M059J (cell line): ENCODE measurements around the gene OBSCN. TPM values are rescaled to one million over a fixed set of nuclear protein-coding genes. Genes with fewer than 3 reads are reported as not detected.
"Not testable (repeated sequence)": the region's sequence is repeated elsewhere in the genome, so short reads cannot be mapped to it uniquely, and the experiment has no call there.

ENCODE experiments used
- DNase-seq: peaks from one replicate; pipeline ENCODE4 v3.0.0-alpha.2; 2012; ENCODE audit warnings: low read depth
- total RNA-seq: library from RNA; depleted of rRNA; stranded (reverse); fragments of >200 nt; shearing (Covaris generic); gene quantifications from 2 replicates; pipeline ENCODE4 v1.2.3, GENCODE V29; 2014

OBSCN gene
- total RNA-seq, 1 experiment from 2014 or later: 1.9 TPM

DNA sequence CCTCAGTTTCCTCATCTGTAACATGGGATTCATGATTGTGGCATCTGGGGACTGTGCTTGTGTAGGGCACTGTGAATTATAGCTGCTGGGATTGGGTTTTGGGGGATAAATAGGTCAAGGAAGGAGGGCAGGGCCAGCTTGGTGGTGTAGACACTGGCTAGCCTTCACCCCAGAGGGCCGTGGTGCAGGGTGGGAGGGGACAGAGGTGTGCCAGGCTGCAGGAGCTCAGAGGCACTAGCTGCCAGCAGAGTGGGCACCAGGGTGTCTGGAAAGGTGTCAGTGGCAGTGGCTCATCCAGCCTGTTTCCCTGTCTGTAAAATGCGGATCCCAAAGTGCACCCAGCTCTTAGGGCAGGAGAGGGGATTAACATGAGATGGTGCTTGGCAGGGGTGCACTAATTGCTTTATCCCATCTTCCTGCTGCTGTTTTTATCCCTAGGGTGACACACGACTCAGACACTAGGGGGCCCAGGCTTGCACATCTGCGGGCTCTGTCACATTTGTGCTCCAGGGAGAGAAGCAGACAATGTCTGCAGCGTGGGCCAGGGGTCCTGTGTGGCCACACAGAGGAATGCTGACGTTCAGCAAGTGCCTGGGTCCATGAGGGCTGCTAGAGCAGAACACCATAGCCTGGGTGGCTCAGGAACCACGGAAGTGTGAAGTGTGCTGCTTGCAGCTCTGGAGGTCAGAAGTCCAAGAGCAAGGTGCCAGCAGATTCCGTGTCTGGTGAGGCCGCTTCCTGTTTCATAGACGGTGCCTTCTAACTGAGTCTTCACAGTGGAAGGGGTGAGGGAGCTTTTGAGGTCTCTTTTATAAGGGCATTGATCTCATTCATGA, 19.3 kb downstream of the OBSCN start:
- peak; percentile 60 for DNase-seq

DNA sequence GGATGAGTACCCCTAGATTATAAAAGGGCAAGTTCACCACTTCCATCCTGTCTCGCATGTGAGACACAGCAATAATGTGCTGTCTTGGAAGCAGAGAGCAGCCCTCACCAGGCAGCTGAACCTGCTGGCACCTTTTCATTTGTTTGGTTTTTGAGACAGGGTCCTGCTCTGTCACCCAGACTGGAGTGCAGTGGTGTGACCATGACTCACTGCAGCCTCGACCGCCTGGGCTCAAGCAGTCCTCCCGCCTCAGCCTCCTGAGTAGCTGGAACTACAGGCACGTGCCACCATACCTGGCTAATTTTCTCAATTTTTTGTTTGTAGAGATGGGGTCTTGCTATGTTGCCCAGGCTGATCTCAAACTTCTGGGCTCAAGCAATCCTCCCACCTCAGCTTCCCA, 20.3 kb downstream of the OBSCN start:
- peak; percentile 25 for DNase-seq

DNA sequence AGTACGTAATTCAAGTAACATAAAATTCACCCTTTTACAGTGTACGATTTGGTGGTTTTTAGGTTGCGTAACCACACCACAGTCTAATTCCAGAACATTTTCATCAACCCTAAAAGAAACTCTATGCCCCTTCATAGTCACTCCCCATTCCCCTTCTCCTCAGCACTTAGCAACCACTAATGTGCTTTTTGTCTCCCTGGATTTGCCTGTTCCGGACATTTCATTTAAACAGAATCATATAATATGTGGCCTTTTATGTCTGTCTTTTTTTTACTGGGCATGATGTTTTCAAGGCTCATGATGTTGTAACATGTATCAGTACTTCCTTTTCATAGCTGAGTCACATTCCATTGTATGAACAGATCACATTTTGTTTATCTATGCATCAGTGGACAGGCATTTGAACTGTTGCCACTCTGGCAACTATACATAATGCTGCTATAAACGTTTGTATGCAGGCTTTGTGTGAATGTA, 20.8 kb downstream of the OBSCN start:
- DNase-seq: peak; percentile 81

DNA sequence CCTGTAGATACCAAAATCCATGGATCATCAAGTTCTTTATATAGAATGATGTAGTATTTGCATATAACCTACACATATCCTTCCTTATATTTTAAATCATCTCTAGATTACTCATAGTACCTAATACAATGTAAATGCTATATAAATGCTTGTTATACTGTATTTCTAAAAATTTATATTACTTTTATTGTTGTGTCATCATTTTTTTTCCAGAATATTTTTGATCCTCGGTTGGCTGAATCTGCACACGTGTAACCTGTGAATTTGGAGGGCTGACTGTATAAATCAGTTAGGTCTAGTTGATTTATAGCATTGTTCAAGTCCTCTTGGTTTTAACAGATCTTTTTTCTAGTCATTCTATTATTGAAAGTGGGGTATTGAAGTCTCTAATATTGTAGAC, 23.3 kb downstream of the OBSCN start:
- no peak for DNase-seq

DNA sequence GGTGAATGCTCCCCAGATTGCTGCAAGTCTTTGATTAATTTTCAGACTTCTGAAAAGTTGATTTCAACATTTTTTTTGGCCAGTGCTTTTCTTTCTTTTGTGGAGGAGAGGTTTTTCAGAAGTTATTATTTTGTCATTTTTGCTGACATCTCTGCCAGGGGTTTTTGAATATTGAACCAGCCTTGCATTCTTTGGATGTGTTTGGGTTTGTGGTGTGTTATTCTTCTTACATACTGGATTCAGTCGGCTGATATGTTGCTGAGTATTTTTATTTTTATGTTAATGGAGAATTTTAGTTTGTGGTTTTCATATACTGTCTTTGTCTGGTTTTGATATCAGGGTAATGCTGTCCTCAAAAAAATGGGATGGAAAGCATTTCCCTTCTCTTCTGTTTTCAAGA, 25.3 kb downstream of the OBSCN start:
- no peak for DNase-seq

DNA sequence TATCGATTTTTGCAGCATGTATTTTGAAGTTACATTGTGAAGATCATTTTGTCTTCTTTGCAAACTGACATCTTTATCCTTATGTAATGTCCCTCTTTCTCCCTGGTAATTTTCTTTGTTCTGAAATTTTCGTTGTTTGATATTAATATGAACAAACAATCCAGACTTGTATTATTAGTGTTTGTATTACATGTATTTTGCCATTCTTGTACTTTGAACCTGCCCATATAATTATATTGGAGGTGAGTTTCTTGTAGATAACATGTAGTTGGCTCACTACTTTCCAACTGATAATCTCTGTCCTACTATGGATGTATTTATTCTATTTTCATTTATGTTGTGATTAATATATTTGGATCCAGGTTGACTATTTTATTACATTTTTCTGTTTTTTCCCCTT, 27.1 kb downstream of the OBSCN start:
- DNase-seq: no peak

DNA sequence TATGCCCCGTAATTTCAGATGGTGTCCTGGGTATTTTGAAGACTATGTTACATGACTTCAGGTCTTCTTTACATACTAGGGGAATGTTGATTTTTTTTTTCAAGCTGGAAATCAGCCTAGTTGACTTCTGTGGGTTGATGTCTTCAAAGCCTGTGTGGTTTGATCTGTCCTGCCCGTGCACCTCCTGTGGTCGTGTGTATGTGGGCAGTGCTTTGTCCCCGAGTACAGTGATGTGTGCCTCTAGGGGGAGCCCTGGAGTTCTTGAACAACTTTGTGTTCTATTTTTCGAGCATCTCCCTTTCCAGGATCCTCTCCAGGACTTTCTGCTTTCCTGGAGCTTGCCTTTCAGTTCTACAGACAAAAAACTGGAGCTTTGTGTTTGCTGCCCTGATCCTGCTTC, 28.9 kb downstream of the OBSCN start:
- peak; percentile 46 for DNase-seq

DNA sequence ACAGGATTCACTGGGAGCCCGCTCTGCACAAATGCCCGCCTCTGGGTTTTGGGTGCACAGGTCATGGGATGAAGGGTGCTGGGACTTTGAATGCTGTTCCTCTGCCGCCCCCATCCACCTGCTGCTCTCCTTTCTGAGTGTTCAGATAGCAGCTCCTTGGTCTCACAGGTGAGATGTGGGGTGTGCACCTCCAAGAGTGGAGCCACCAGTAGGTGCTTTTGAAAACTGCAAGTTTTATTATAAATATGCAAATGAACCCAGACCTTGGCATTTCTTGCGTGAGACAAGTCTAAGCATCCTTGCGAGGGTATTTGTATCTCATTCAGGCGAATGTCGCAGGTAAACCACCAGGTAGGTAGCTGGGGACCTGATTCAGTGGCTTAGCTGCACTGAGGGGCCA, 30.2 kb downstream of the OBSCN start:
- no peak for DNase-seq

DNA sequence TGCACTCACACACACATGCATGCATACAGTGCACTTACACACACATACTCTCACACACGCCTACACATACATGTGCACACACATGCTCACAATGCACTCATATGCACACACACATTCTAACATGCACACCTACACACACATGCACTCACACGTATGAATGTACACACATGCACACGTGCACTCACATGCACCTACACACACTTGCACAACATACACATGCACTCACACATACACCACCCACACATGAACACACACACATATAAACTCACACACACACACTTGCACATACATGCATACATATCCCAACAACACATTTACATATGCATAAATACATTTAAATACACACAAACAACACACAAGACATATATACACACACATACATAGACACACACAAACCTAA, 30.6 kb downstream of the OBSCN start:
- DNase-seq: no peak

DNA sequence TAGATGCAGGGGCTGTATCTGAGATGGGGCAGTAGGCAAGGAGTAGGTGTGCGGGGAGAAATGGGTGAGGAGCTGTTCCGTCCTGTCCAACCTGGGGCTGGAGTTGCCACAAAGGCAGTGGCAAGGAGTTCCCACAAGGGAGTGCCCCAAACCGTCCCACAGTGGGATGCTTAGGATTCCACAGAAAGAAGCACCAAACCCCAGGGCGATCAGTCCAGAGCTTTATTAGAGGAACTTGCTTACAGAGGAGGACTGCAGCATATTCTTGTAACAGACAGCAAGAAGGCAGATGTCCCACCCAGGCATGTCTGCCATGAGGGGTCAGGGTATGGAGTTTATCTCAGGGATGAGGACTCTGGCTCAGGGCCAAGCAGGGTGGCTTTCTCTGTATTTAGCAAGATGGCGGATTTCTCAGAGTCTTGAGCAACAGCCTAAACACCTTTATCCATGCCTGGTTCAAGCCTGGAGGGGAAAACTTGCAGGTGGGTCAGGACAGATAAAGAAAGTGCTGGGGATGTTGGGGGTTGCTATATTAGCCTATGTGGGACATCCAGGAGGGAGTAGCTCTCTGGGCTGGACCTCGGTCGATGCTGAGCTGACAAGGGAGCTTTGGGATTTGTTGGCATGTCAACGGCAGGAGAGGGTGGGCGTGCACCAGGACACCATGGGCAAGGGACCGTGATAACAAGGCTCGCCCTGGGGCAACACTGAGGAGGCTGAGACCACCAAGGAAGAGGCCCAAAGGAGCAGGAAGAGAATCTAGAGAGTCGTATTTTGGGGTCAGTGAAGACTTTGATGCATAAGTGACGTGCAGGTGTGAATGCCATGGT, 32.8 kb downstream of the OBSCN start:
- no peak for DNase-seq

DNA sequence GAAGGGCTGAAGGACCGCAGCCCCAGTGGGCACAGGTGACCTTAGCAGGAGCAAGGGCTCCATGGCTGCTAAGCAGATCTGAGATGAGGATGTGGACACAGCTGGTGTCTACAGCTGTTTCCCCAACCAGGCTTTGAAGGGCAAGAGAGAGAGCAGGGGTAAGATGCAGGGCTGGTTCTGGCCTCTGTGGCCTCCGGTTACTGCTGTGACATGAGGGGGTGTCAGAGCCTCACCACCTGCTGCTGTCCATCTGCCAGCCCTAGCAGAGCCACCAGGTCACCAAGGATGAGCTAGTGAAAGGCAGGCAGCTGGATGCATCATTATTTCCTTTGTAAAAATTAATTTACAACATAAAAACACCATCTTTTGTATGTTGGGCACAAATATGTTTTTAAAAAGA, 33.4 kb downstream of the OBSCN start:
- DNase-seq: no peak

DNA sequence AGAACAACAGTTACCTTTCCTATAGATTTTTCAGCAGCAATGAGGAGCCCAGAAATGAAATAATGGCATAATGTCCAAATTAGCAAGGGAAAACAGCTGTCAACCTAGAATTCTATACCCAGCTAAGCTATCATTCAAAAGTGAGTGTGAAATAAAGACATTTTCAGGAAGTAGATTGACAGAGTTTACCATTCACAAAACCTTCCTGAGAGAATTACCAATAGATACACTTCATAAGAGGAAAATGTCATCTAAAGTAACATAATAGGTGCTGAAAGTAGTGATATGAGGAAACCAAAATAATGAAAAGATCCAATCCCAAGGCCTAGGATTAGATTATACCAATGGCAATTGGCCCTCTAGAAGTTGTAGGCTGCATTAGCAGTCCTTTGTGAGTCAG, 34.6 kb downstream of the OBSCN start:
- no peak for DNase-seq

DNA sequence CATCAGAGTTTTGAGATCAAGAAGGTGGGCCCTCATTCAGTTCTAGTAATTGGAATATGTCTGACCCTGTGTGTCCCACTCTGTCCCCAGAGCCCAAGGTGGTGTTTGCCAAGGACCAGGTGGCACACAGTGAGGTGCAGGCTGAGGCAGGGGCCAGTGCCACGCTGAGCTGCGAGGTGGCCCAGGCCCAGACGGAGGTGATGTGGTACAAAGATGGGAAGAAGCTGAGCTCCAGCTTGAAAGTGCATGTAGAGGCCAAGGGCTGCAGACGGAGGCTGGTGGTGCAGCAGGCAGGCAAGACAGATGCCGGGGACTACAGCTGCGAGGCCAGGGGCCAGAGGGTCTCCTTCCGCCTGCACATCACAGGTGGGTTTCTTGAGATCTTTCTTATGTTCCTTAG, 35.2 kb downstream of the OBSCN start:
- no peak for DNase-seq

DNA sequence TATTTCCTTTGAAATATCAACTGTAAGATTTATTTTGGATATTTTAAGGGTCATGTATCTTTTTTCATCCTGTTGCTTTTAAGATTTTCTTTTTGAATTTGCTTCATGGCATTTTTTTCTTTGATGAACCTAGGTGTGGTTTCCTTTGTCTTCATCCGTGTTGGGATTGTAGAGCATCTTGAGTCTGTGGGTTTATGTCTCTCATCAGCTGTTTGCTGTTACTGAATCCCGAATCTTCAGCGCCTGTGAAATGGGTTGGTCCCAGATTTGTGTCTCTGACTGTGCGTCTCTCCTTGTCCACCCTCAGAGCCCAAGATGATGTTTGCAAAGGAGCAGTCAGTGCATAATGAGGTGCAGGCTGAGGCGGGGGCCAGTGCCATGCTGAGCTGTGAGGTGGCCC, 36.1 kb downstream of the OBSCN start:
- DNase-seq: not testable (repeated sequence)

DNA sequence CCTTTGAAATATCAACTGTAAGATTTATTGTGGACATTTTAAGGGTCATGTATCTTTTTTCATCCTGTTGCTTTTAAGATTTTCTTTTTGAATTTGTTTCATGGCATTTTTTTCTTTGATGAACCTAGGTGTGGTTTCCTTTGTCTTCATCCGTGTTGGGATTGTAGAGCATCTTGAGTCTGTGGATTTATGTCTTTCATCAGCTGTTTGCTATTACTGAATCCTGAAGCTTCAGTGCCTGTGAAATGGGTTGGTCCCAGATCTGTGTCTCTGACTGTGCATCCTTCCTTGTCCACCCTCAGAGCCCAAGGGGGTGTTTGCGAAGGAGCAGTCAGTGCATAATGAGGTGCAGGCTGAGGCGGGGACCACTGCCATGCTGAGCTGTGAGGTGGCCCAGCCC, 37.3 kb downstream of the OBSCN start:
- DNase-seq: no peak

DNA sequence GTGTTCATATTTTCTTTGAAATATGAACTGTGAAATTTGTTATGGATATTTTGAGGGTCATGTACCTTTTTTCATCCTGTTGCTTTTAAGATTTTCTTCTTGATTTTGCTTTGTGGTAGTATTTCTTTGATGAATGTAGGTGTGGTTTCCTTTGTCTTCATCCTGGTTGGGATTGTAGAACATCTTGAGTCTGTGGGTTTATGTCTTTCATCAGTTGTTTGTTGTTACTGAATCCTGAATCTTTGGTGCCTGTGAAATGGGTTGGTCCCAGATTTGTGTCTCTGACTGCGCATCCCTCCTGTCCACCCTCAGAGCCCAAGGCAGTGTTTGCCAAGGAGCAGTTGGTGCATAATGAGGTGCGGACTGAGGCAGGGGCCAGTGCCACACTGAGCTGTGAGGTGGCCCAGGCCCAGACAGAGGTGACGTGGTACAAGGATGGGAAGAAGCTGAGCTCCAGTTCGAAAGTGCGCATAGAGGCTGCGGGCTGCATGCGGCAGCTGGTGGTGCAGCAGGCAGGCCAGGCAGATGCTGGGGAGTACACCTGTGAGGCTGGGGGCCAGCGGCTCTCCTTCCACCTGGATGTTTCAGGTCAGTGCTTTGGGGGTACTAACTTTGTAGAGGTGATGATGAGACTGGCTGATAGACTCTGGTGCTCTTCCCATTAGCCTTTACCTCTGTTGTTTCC, 38.5 kb downstream of the OBSCN start:
- no peak for DNase-seq

DNA sequence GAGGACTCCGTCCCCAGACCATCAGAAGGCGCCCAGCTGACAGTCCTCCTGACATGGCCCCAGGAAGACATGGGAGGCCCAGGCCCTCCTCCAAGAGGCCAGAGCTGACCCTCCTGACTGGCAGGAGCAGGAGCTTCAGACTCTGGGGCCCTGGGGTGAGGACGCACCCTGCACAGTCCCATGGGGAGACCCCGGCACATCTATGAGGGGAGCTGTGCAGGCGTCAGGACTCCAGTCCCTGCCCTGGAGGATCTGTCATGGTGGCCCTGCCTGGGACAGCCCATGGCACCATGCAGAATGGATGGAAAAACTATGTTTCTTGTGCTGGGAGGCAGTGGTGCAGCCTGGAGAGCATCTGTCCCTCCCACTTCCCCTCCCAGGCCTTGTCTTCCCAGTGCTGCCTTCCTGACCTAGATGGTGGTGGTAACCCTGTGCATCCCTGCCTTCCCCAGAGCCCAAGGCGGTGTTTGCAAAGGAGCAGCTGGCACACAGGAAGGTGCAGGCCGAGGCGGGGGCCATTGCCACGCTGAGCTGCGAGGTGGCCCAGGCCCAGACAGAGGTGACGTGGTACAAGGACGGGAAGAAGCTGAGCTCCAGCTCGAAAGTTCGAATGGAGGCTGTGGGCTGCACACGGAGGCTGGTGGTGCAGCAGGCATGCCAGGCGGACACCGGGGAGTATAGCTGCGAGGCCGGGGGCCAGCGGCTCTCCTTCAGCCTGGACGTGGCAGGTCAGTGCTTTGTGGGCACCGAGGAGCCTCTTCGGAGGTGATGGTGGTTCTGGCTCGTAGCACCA, 41.9 kb downstream of the OBSCN start:
- no peak for DNase-seq

DNA sequence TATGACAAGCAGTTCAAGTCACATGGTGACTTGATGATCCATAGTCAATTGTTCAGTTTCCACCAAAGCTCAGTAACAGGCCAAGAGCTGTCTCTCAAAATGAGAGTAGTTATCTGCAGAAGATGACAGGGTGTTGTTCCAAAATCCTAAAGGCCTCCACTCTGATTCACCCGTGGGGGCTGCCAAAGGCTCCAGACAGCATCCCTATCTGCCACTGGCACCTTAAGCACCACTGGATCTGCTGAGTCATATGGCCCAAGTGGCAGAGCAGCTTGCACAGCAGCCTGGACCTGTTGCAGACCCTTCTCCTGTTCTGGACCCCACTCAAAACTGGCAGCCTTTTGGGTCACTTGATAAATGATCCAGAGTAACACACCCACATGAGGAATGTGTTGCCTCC, 44.6 kb downstream of the OBSCN start:
- not testable (repeated sequence) for DNase-seq

DNA sequence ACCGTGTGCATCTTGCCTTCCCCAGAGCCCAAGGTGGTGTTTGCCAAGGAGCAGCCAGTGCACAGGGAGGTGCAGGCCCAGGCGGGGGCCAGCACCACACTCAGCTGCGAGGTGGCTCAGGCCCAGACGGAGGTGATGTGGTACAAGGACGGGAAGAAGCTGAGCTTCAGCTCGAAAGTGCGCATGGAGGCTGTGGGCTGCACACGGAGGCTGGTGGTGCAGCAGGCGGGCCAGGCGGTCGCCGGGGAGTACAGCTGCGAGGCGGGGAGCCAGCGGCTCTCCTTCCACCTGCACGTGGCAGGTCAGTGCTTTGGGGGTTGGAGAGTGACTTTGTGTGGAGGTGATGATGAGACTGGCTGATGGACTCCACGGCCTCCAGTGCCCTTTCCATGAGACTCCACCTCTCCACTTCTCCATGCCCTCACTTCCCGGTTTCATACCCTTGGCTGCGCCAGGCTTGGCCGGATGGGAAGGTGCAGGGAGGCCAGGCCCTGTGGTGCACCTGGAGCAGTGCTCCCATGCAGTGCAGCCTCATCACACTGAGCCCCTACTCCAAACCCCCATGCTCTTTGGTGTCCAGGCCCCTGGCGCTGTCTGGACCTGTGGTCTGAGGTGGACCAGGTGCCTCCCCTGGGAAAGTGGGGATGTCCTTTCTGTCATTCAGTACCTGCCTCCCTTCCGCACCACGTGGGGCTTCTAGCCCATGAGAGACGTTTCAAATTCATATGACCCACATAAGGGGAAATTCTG, 49.0 kb downstream of the OBSCN start:
- no peak for DNase-seq

DNA sequence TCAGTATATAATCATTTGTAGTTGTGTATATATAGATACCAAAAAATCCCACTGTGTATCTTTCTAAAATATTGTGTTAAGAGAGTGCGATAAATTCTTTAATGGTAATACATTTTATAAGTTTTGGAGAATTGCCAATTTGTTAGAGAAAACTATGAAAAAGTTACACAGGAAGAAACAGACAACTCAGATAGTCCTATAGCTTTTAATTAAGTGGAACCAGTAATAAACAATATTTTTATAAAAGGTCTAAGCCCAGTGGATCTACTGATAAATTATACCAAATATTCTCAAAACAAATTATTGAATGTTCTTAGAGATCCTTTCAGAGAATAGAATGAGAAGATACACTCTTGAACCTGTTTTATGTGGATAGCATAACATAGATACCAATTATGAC, 50.6 kb downstream of the OBSCN start:
- DNase-seq: no peak

DNA sequence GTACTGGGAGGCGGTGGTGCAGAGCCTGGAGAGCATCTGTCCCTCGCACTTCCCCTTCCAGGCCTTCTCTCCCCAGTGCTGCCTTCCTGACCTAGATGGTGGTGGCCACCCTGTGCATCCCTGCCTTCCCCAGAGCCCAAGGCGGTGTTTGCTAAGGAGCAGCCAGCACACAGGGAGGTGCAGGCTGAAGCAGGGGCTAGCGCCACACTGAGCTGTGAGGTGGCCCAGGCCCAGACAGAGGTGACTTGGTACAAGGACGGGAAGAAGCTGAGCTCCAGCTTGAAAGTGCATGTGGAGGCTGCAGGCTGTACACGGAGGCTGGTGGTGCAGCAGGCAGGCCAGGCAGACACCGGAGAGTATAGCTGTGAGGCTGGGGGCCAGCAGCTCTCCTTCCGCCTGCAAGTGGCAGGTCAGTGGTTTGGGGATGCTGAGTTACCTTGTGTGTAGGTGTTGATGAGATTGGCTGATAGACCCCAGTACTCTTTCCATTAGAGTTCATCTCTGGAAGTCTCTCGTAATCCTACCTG, 51.6 kb downstream of the OBSCN start:
- DNase-seq: no peak
